H9 (cell line): ENCODE measurements around the gene ZC3H12C. TPM values are rescaled to one million over a fixed set of nuclear protein-coding genes. Genes with fewer than 3 reads are reported as not detected.

Experiments
- DNase-seq: peaks from one replicate; pipeline ENCODE4 v3.0.0-alpha.2; 2017
- H2AFZ ChIP-seq: one replicate; pipeline ENCODE4 v1.6.1; 2013; ENCODE audit warnings: mild to moderate bottlenecking, low read length, control low read depth, moderate library complexity
- H2AK5ac ChIP-seq: 2 replicates; pipeline ENCODE4 v1.6.1; 2013; ENCODE audit warnings: low read length, control low read depth, mixed read lengths; ENCODE audit not compliant: insufficient read length
- H2BK120ac ChIP-seq: one replicate; pipeline ENCODE4 v1.6.1; 2013; ENCODE audit warnings: low read depth, mild to moderate bottlenecking, low read length, control low read depth, inconsistent platforms; ENCODE audit not compliant: poor library complexity, severe bottlenecking
- H2BK12ac ChIP-seq: 2 replicates; pipeline ENCODE4 v1.6.1; 2013; ENCODE audit warnings: low read length, control low read depth, mixed read lengths, low read depth; ENCODE audit not compliant: insufficient read length
- H2BK15ac ChIP-seq: 2 replicates; pipeline ENCODE4 v1.6.1; 2013; ENCODE audit warnings: low read depth, low read length, control low read depth
- H2BK20ac ChIP-seq: one replicate; pipeline ENCODE4 v1.6.1; 2013; ENCODE audit warnings: low read depth, mild to moderate bottlenecking, low read length, control low read depth, inconsistent platforms; ENCODE audit not compliant: poor library complexity, severe bottlenecking
- H2BK5ac ChIP-seq: 2 replicates; pipeline ENCODE4 v1.6.1; 2013; ENCODE audit warnings: low read length, control low read depth, mixed read lengths; ENCODE audit not compliant: insufficient read length
- H3K14ac ChIP-seq: 2 replicates; pipeline ENCODE4 v1.6.1; 2013; ENCODE audit warnings: low read length, control low read depth; ENCODE audit not compliant: insufficient read depth
- H3K18ac ChIP-seq: 2 replicates; pipeline ENCODE4 v1.6.1; 2013; ENCODE audit warnings: low read depth, mild to moderate bottlenecking, mixed read lengths, low read length, control low read depth; ENCODE audit not compliant: insufficient read length
- H3K23ac ChIP-seq: 2 replicates; pipeline ENCODE4 v1.6.1; 2013; ENCODE audit warnings: low read length, control low read depth, mixed read lengths, low read depth; ENCODE audit not compliant: insufficient read length
- H3K23me2 ChIP-seq: 2 replicates; pipeline ENCODE4 v1.6.1; 2013; ENCODE audit warnings: low read depth, mild to moderate bottlenecking, mixed read lengths, low read length, control low read depth; ENCODE audit not compliant: insufficient read length, poor library complexity, severe bottlenecking
- H3K27ac ChIP-seq: 2 replicates; pipeline ENCODE4 v1.5.1; 2013; ENCODE audit warnings: low read length, control low read depth, mixed read lengths, low read depth; ENCODE audit not compliant: insufficient read length
- H3K27me3 ChIP-seq: 2 replicates; pipeline ENCODE4 v1.6.1; 2013; ENCODE audit warnings: low read length, control low read depth, inconsistent platforms; ENCODE audit not compliant: insufficient read depth
- H3K4ac ChIP-seq: 2 replicates; pipeline ENCODE4 v1.6.1; 2013; ENCODE audit warnings: low read depth, mild to moderate bottlenecking, control low read depth, inconsistent platforms, low read length, moderate library complexity
- H3K4me1 ChIP-seq: 2 replicates; pipeline ENCODE4 v1.6.1; 2013; ENCODE audit warnings: low read length, control low read depth, inconsistent platforms; ENCODE audit not compliant: insufficient read depth
- H3K4me2 ChIP-seq: 2 replicates; pipeline ENCODE4 v1.6.1; 2013; ENCODE audit warnings: low read length, control low read depth, mixed read lengths; ENCODE audit not compliant: insufficient read length, insufficient read depth
- H3K56ac ChIP-seq: 2 replicates; pipeline ENCODE4 v1.6.1; 2013; ENCODE audit warnings: low read depth, mild to moderate bottlenecking, mixed read lengths, low read length, control low read depth; ENCODE audit not compliant: insufficient read length
- H3K79me1 ChIP-seq: 2 replicates; pipeline ENCODE4 v1.6.1; 2013; ENCODE audit warnings: low read depth, mild to moderate bottlenecking, moderate library complexity, low read length, control low read depth, inconsistent platforms; ENCODE audit not compliant: insufficient read depth, poor library complexity, severe bottlenecking
- H3K79me2 ChIP-seq: 2 replicates; pipeline ENCODE4 v1.6.1; 2013; ENCODE audit warnings: low read length, control low read depth, inconsistent platforms; ENCODE audit not compliant: insufficient read depth
- H3K9ac ChIP-seq: 2 replicates; pipeline ENCODE4 v1.6.1; 2013; ENCODE audit warnings: low read length, control low read depth, mixed read lengths; ENCODE audit not compliant: insufficient read length; ENCODE audit errors: extremely low read depth
- H3K9me3 ChIP-seq: one replicate; pipeline ENCODE4 v1.6.1; 2013; ENCODE audit warnings: low read depth, low read length, inconsistent platforms; ENCODE audit not compliant: control insufficient read depth
- H3T11ph ChIP-seq: one replicate; pipeline ENCODE4 v1.6.1; 2013; ENCODE audit warnings: mild to moderate bottlenecking, low read length, control low read depth, inconsistent platforms
- H4K20me1 ChIP-seq: one replicate; pipeline ENCODE4 v1.6.1; 2013; ENCODE audit not compliant: control insufficient read depth, insufficient read length, insufficient read depth
- H4K5ac ChIP-seq: 2 replicates; pipeline ENCODE4 v1.6.1; 2013; ENCODE audit warnings: low read depth, mild to moderate bottlenecking, mixed read lengths, low read length, control low read depth; ENCODE audit not compliant: insufficient read length
- H4K8ac ChIP-seq: replicated peaks from 2 replicates; pipeline ENCODE4 v1.6.1; 2013; ENCODE audit warnings: low read length, control low read depth, mixed read lengths, low read depth; ENCODE audit not compliant: insufficient read length
- H4K91ac ChIP-seq: 2 replicates; pipeline ENCODE4 v1.6.1; 2013; ENCODE audit warnings: low read depth, mild to moderate bottlenecking, moderate library complexity, mixed read lengths, low read length, control low read depth; ENCODE audit not compliant: insufficient read length
- H3K27ac Mint-ChIP-seq, 3 experiments: 2 replicates in 2 of 3; 3 replicates in 1 of 3; pipeline ENCODE4 v1.8.0; 2020 to 2021; ENCODE audit warnings: mixed read lengths in 3 of 3, mild to moderate bottlenecking in 1 of 3, moderate library complexity in 1 of 3
- H3K27me3 Mint-ChIP-seq: 2 replicates; pipeline ENCODE4 v1.8.0; 2021; ENCODE audit warnings: low read depth, mild to moderate bottlenecking, moderate library complexity, mixed read lengths
- H3K36me3 Mint-ChIP-seq, 3 experiments: 2 replicates in 2 of 3; 3 replicates in 1 of 3; pipeline ENCODE4 v1.8.0; 2020 to 2021; ENCODE audit warnings: low read depth in 3 of 3, mixed read lengths in 3 of 3; ENCODE audit not compliant: insufficient read depth in 1 of 3
- H3K4me1 Mint-ChIP-seq, 2 experiments: 2 replicates each; pipeline ENCODE4 v1.8.0; 2020; ENCODE audit warnings: mixed read lengths in 2 of 2
- H3K4me3 Mint-ChIP-seq, 2 experiments: 2 replicates in 1 of 2; 3 replicates in 1 of 2; pipeline ENCODE4 v1.8.0; 2020 to 2021; ENCODE audit warnings: mild to moderate bottlenecking in 2 of 2, mixed read lengths in 2 of 2, moderate library complexity in 1 of 2
- H3K9me3 Mint-ChIP-seq, 2 experiments: 2 replicates in 1 of 2; 3 replicates in 1 of 2; pipeline ENCODE4 v1.8.0; 2020; ENCODE audit warnings: mild to moderate bottlenecking in 2 of 2, mixed read lengths in 2 of 2, moderate library complexity in 1 of 2
- WGBS: extraction: QIAGEN DNeasy Blood & Tissue Kit; methylation state at CpG from one replicate; pipeline ENCODE4 v1.1.7; 2013; ENCODE audit warnings: missing lambda C conversion rate, low lambda C conversion rate, mixed read lengths; ENCODE audit not compliant: insufficient read length; ENCODE audit errors: extremely low coverage; 5-methylcytosine and 5-hydroxymethylcytosine counted together
- total RNA-seq: library from RNA; stranded (reverse); gene quantifications from 2 replicates; pipeline ENCODE4 v1.2.1, GENCODE V29; 2021
- TF ChIP-seq, protein P1 (sequence below): fragments of 200-600 bp; sonication (generic); conservative IDR thresholded peaks from 3 replicates; pipeline ENCODE4 v1.8.0; 2021; ENCODE audit warnings: antibody characterized with exemption, mild to moderate bottlenecking

Gene ZC3H12C
- total RNA-seq, 1 experiment from 2014 or later: 4.8 TPM

- Histone ChIP-seq H4K8ac (no peak overlapping the region), H3T11ph (no peak overlapping the region), H3K27me3 (no peaks in the 10 kb centered on the region), H3K79me2 (no peaks in the 10 kb centered on the region), H3K4ac (no peak overlapping the region), H3K23ac (no peak overlapping the region), H2BK12ac (no peak overlapping the region), H3K18ac (no peak overlapping the region), H3K4me2 (no peak overlapping the region), H3K9ac (no peak overlapping the region), H3K14ac (no peak overlapping the region), H2BK15ac (no peak overlapping the region), H2BK120ac (no peak overlapping the region), H2AK5ac (no peak overlapping the region), H3K4me1 (peaks cover 4% of the 10 kb centered on the region; the same call in 1 of the 2 replicates), H3K27ac (no peak overlapping the region), H4K5ac (no peak overlapping the region), H3K79me1 (no peaks in the 10 kb centered on the region), H3K23me2 (peaks cover 7% of the 10 kb centered on the region), H3K56ac (no peak overlapping the region), H2BK5ac (no peak overlapping the region), H4K91ac (no peak overlapping the region), H2AFZ (no peak overlapping the region), H2BK20ac (no peak overlapping the region), H3K9me3 (no peaks in the 10 kb centered on the region), H4K20me1 (no peaks in the 10 kb centered on the region)
- no peak overlapping the region for H3K27ac Mint-ChIP-seq
- TF ChIP-seq, protein P1, sequence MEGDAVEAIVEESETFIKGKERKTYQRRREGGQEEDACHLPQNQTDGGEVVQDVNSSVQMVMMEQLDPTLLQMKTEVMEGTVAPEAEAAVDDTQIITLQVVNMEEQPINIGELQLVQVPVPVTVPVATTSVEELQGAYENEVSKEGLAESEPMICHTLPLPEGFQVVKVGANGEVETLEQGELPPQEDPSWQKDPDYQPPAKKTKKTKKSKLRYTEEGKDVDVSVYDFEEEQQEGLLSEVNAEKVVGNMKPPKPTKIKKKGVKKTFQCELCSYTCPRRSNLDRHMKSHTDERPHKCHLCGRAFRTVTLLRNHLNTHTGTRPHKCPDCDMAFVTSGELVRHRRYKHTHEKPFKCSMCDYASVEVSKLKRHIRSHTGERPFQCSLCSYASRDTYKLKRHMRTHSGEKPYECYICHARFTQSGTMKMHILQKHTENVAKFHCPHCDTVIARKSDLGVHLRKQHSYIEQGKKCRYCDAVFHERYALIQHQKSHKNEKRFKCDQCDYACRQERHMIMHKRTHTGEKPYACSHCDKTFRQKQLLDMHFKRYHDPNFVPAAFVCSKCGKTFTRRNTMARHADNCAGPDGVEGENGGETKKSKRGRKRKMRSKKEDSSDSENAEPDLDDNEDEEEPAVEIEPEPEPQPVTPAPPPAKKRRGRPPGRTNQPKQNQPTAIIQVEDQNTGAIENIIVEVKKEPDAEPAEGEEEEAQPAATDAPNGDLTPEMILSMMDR: no peak
- peaks cover 4% of the 10 kb centered on the region; the same call in 1 of the 2 replicates for H3K27me3 Mint-ChIP-seq
- H3K4me3 Mint-ChIP-seq: no peak overlapping the region
- no CpG with 5 or more reads among the region's 5 CpGs for WGBS
- no peaks in the 10 kb centered on the region for H3K36me3 Mint-ChIP-seq
- no peaks in the 10 kb centered on the region for H3K9me3 Mint-ChIP-seq
- H3K4me1 Mint-ChIP-seq: peaks cover 8% of the 10 kb centered on the region in 2 experiments; a peak in 3 of 4 replicates
- DNase-seq: no peak
Observed at GRCh38 chr11:110087812-110088534, 5.2 kb upstream of the ZC3H12C start.
